ENCODE data around the gene CBLL2.

Gene CBLL2

GRCh38 chrX:22249371-22249770, 23.3 kb upstream of the CBLL2 start:
- Histone ChIP-seq H3K4me3 (replicated peaks; ENCODE audit: insufficient read depth, low read length) (no peak overlapping the region), H3K27ac (replicated peaks) (no peak overlapping the region), H3K27me3 (ENCODE audit: insufficient read depth, poor library complexity, severe bottlenecking) (no peaks in the 10 kb centered on the region)
- DNase-seq (ENCODE audit: low read depth in 1 of 2, low spot score in 1 of 2), result no peak
- TF ChIP-seq CTCF (IDR thresholded peaks at IDR 0.05; ENCODE audit: insufficient read depth, low read length), result no peak
- no peak for TF ChIP-seq GABPA (IDR thresholded peaks at IDR 0.05; ENCODE audit: low read depth)
- TF ChIP-seq POLR2AphosphoS5 (IDR thresholded peaks at IDR 0.05; ENCODE audit: low read depth), result no peak
- TF ChIP-seq SPI1 (IDR thresholded peaks at IDR 0.05; ENCODE audit: borderline replicate concordance, low read depth), result no peak

GRCh38 chrX:22268706-22269105, 4.0 kb upstream of the CBLL2 start:
- no peak for TF ChIP-seq GABPA (IDR thresholded peaks at IDR 0.05; ENCODE audit: low read depth)
- TF ChIP-seq SPI1 (IDR thresholded peaks at IDR 0.05; ENCODE audit: borderline replicate concordance, low read depth), result no peak
- TF ChIP-seq CTCF (IDR thresholded peaks at IDR 0.05; ENCODE audit: insufficient read depth, low read length), result no peak
- no peak for TF ChIP-seq POLR2AphosphoS5 (IDR thresholded peaks at IDR 0.05; ENCODE audit: low read depth)
- TF ChIP-seq REST (IDR thresholded peaks at IDR 0.05; ENCODE audit: insufficient replicate concordance, low read depth), result no peak
- Histone ChIP-seq H3K4me3 (replicated peaks; ENCODE audit: insufficient read depth, low read length) (no peak overlapping the region), H3K27ac (replicated peaks) (no peak overlapping the region), H3K27me3 (ENCODE audit: insufficient read depth, poor library complexity, severe bottlenecking) (no peaks in the 10 kb centered on the region)
- no peak for DNase-seq (ENCODE audit: low read depth in 1 of 2, low spot score in 1 of 2)

- no peak for DNase-seq (ENCODE audit: low read depth in 1 of 2, low spot score in 1 of 2)
- Histone ChIP-seq H3K27ac (replicated peaks) (no peak overlapping the region), H3K27me3 (ENCODE audit: insufficient read depth, poor library complexity, severe bottlenecking) (no peaks in the 10 kb centered on the region), H3K4me3 (replicated peaks; ENCODE audit: insufficient read depth, low read length) (no peak overlapping the region)
- TF ChIP-seq REST (IDR thresholded peaks at IDR 0.05; ENCODE audit: insufficient replicate concordance, low read depth) (no peak), CTCF (IDR thresholded peaks at IDR 0.05; ENCODE audit: insufficient read depth, low read length) (no peak), GABPA (IDR thresholded peaks at IDR 0.05; ENCODE audit: low read depth) (no peak), POLR2AphosphoS5 (IDR thresholded peaks at IDR 0.05; ENCODE audit: low read depth) (no peak)
These were observed 1.1 kb downstream of the CBLL2 start for GRCh38 chrX:22273714-22274317.

GRCh38 chrX:22276781-22277180, 4.1 kb downstream of the CBLL2 start:
- H3K4me3 ChIP-seq (replicated peaks; ENCODE audit: insufficient read depth, low read length), result no peak overlapping the region
- H3K27ac ChIP-seq (replicated peaks), result no peak overlapping the region
- TF ChIP-seq REST (IDR thresholded peaks at IDR 0.05; ENCODE audit: insufficient replicate concordance, low read depth), result no peak
- no peak for TF ChIP-seq SPI1 (IDR thresholded peaks at IDR 0.05; ENCODE audit: borderline replicate concordance, low read depth)
- TF ChIP-seq POLR2AphosphoS5 (IDR thresholded peaks at IDR 0.05; ENCODE audit: low read depth), result no peak
- TF ChIP-seq GABPA (IDR thresholded peaks at IDR 0.05; ENCODE audit: low read depth), result no peak
- TF ChIP-seq CTCF (IDR thresholded peaks at IDR 0.05; ENCODE audit: insufficient read depth, low read length), result no peak
- H3K27me3 ChIP-seq (ENCODE audit: insufficient read depth, poor library complexity, severe bottlenecking), result no peaks in the 10 kb centered on the region
- DNase-seq (ENCODE audit: low read depth in 1 of 2, low spot score in 1 of 2), result no peak
